Upper lobe of right lung (tissue), 1 donor: ENCODE results near the gene TOM1L2. TPM values are rescaled to one million over a fixed set of nuclear protein-coding genes. Genes with fewer than 3 reads are reported as not detected.
A peak's percentile ranks its signal among the peaks of the same experiment; 100 is the strongest.

Experiments used
- ATAC-seq: fragments of 200-7000 bp; cut with Tn5 transposase; one replicate; pipeline ENCODE4 v1.9.1; 2020; ENCODE audit warnings: mild to moderate bottlenecking, moderate library complexity
- DNase-seq: peaks from one replicate; pipeline ENCODE4 v3.0.0-alpha.2; 2020
- H3K27ac ChIP-seq: fragments of 200-600 bp; one replicate; pipeline ENCODE4 v1.8.0; 2022
- H3K27me3 ChIP-seq: fragments of 200-600 bp; one replicate; pipeline ENCODE4 v1.8.0; 2022; ENCODE audit warnings: mild to moderate bottlenecking
- H3K36me3 ChIP-seq: fragments of 200-600 bp; one replicate; pipeline ENCODE4 v1.8.0; 2022
- H3K4me1 ChIP-seq: fragments of 200-600 bp; one replicate; pipeline ENCODE4 v1.8.0; 2022
- H3K4me3 ChIP-seq: fragments of 200-600 bp; one replicate; pipeline ENCODE4 v1.8.0; 2022; ENCODE audit warnings: mild to moderate bottlenecking
- H3K9me3 ChIP-seq: fragments of 200-600 bp; one replicate; pipeline ENCODE4 v1.8.0; 2022
- CTCF ChIP-seq: fragments of 200-600 bp; IDR thresholded peaks from one replicate; pipeline ENCODE4 v1.8.0; 2022; ENCODE audit warnings: antibody characterized with exemption
- intact Hi-C: fragments of 100-400 bp; cut with DNase I; formaldehyde crosslinking; loops from one replicate; pipeline ENCODE4 v1.11.0; 2022
- total RNA-seq: library from RNA; stranded (reverse); fragmentation: NEBNext Ultra II Directional; extraction: Animal tissue kit (Norgen Biotek cat#: 25700); gene quantifications from one replicate; pipeline ENCODE4 v1.2.1, GENCODE V29; 2021
- donor health status: DM: no; HTN: yes; CAD: no; lungs with severe emphysema.

Gene TOM1L2
- total RNA-seq, 1 donor from 2014 or later: 76.7 TPM

DNA sequence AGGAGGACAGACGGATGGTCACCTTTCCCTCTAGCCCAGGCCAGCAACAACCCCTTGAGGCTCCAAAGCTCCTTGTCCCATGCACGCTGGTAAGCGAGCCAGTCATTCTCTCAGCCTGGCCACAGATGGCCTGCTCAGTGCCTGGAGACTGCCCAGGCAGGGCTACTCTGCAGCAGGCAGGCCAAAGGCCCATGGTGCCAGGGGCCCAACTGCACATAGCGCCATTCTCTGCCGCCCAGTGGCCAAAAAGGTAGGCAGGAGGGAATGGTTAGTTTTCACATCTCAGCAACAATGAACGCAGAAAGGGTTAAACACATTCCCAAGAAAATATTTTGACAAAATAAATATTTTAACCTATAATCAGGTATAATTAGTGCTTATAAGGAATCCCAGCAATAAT is 127.7 kb downstream of the TOM1L2 start:
- ATAC-seq (no peak), DNase-seq (no peak)
- H3K27ac ChIP-seq: no peak overlapping the region
- intact Hi-C loops: no loop called here
- no peaks in the 10 kb centered on the region for H3K36me3 ChIP-seq
- no peaks in the 10 kb centered on the region for H3K9me3 ChIP-seq
- H3K4me1 ChIP-seq: peaks cover 57% of the 10 kb centered on the region
- no peaks in the 10 kb centered on the region for H3K27me3 ChIP-seq
- H3K4me3 ChIP-seq: no peak overlapping the region
- TF ChIP-seq CTCF: no peak

DNA sequence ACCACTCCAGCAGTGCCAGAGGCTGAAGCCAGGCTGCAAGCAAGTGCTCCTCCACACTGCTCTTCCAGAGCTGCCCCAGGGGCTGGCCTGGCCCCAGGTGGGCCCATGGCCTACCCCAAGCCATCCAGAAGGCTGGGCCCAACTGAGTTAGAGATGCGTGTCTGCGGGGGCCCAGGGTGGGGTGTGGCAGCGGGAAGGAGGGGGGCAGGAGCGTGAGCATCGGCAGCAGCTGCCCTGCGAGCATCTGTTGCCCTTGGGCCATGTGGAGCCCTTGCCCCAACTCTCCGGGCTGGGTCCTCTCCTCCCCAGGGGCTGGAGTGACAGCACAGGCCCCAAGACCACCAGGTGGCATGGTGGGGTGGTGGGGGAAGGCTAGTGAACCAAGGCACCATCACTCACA is 128.1 kb downstream of the TOM1L2 start:
- Histone ChIP-seq H3K9me3 (no peaks in the 10 kb centered on the region), H3K27me3 (no peaks in the 10 kb centered on the region), H3K4me3 (no peak overlapping the region), H3K4me1 (peaks cover 57% of the 10 kb centered on the region), H3K27ac (no peak overlapping the region), H3K36me3 (no peaks in the 10 kb centered on the region)
- DNase-seq (no peak), ATAC-seq (no peak)
- TF ChIP-seq CTCF: no peak
- intact Hi-C loops: no loop called here

DNA sequence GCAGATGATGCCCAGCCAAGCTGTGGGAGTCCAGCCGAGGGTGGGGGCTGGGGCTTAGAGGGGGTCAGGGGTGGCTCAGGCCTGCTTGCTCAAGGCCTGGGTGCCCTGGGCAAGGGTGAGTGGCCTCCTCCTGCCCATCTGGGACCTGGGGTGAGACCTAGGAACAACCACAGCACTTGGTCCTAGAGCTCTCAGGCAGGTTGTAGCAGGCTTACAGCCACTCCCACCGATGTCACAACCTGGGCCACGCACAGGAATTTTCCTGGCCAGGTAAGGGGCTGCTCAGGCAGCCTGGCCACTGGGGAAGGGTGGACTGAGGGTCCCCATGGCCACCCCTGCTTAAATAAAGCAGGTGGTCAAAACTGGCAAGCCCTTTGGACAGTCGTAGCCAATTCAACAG is 129.1 kb downstream of the TOM1L2 start:
- Histone ChIP-seq H3K4me1 (peaks cover 57% of the 10 kb centered on the region), H3K9me3 (no peaks in the 10 kb centered on the region), H3K27ac (no peak overlapping the region), H3K4me3 (no peak overlapping the region), H3K36me3 (no peaks in the 10 kb centered on the region), H3K27me3 (no peaks in the 10 kb centered on the region)
- DNase-seq: no peak
- ATAC-seq: no peak
- intact Hi-C loops: no loop called here
- no peak for TF ChIP-seq CTCF

GRCh38 chr17:17842111-17842876 is 129.9 kb downstream of the TOM1L2 start:
- Histone ChIP-seq H3K9me3 (no peaks in the 10 kb centered on the region), H3K4me3 (no peak overlapping the region), H3K27ac (peak overlapping the region; percentile 100), H3K36me3 (no peaks in the 10 kb centered on the region), H3K27me3 (no peaks in the 10 kb centered on the region), H3K4me1 (peaks cover 63% of the 10 kb centered on the region)
- no peak for DNase-seq
- no peak for ATAC-seq
- no peak for TF ChIP-seq CTCF
- intact Hi-C loops: no loop called here

GRCh38 chr17:17841601-17842025 is 130.6 kb downstream of the TOM1L2 start:
- peak overlapping the region; percentile 59 for H3K4me3 ChIP-seq
- TF ChIP-seq CTCF: no peak
- H3K36me3 ChIP-seq: no peaks in the 10 kb centered on the region
- no peaks in the 10 kb centered on the region for H3K9me3 ChIP-seq
- H3K27ac ChIP-seq: peak overlapping the region; percentile 100
- ATAC-seq (peak; percentile 55), DNase-seq (peak; percentile 90)
- no peaks in the 10 kb centered on the region for H3K27me3 ChIP-seq
- peaks cover 67% of the 10 kb centered on the region for H3K4me1 ChIP-seq
- intact Hi-C loops: no loop called here
